H1 (cell line): ENCODE measurements around the gene RAB5A. TPM values are rescaled to one million over a fixed set of nuclear protein-coding genes. Genes with fewer than 3 reads are reported as not detected.

ENCODE experiments used
- CBX8 ChIP-seq: fragments of 300-800, 300-1000 bp; sonication (generic); IDR thresholded peaks from 2 replicates; pipeline ENCODE4 v1.7.1; 2016; ENCODE audit warnings: low read depth, low read length, borderline replicate concordance
- CHD1 ChIP-seq: IDR thresholded peaks from 2 replicates; pipeline ENCODE4 v1.6.1; 2012; ENCODE audit warnings: low read depth, low read length, improper control_type of control experiment
- GTF2F1 ChIP-seq: IDR thresholded peaks from 2 replicates; pipeline ENCODE4 v1.6.1; 2012; ENCODE audit warnings: low read depth, low read length, improper control_type of control experiment, borderline replicate concordance
- RAD21 ChIP-seq, 2 experiments: IDR thresholded peaks in 1 of 2; conservative IDR thresholded peaks in 1 of 2; 2 replicates each; pipeline ENCODE4 v1.6.1; 2011; ENCODE audit warnings: low read depth in 2 of 2, low read length in 2 of 2, improper control_type of control experiment in 1 of 2, inconsistent platforms in 1 of 2, mild to moderate bottlenecking in 1 of 2, moderate library complexity in 1 of 2
- SAP30 ChIP-seq: fragments of 300-600 bp; sonication (generic); IDR thresholded peaks from 2 replicates; pipeline ENCODE4 v1.7.1; 2012; ENCODE audit warnings: low read length, moderate library complexity, mild to moderate bottlenecking, inconsistent platforms; ENCODE audit not compliant: insufficient read depth, insufficient replicate concordance
- polyA plus RNA-seq, 7 experiments: library from polyadenylated mRNA; depleted of rRNA in 3 of 7; stranded (reverse) in 5 of 7; unstranded in 2 of 7; fragments of >200 nt in 5 of 7; fragments of 200-250 nt in 2 of 7; gene quantifications; 1 replicate in 5 of 7; 2 replicates in 1 of 7; 4 replicates in 1 of 7; pipeline versions ENCODE4 v1.2.1 to v1.2.3, GENCODE V29; 2011 to 2013; ENCODE audit warnings: missing spikeins in 2 of 7, mixed read lengths in 2 of 7
- total RNA-seq: library from RNA; stranded (reverse); fragmentation: NEBNext Ultra II Directional; extraction: Animal tissue kit (Norgen Biotek cat#: 25700); gene quantifications from 2 replicates; pipeline ENCODE4 v1.2.1, GENCODE V29; 2021
- TF ChIP-seq, protein P1 (sequence below): IDR thresholded peaks from 2 replicates; pipeline ENCODE4 v1.6.1; 2012; ENCODE audit warnings: low read length, inconsistent platforms
- TF ChIP-seq, protein P2 (sequence below): IDR thresholded peaks from 2 replicates; pipeline ENCODE4 v1.6.1; 2012; ENCODE audit warnings: inconsistent platforms

Gene RAB5A
- total and polyA plus RNA-seq, 2 of the 8 experiments (the other 6 are each of a cell fraction or from before 2014, with no cell fraction given) = 22.4 to 77.7 TPM

DNA sequence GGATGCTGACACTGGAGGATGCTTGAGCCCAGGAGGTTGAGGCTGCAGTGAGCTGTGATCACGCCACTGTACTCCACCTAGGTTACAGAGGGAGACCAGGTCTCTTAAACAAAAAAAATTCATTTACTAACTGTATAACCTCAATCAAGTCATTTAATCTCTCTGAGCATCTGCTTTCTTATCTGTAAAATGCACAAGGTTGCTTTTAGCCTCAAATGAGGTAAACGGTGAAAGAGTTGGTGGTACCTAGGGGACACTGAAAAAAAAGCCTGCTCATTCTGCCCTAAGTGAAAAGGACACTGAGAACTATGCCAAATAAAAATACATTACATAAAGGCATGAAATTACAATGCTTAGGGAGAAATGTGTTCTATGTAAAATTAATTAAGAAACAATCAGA is 61.7 kb downstream of the RAB5A start (continued):
- no peak for TF ChIP-seq CBX8
- TF ChIP-seq, protein P1, sequence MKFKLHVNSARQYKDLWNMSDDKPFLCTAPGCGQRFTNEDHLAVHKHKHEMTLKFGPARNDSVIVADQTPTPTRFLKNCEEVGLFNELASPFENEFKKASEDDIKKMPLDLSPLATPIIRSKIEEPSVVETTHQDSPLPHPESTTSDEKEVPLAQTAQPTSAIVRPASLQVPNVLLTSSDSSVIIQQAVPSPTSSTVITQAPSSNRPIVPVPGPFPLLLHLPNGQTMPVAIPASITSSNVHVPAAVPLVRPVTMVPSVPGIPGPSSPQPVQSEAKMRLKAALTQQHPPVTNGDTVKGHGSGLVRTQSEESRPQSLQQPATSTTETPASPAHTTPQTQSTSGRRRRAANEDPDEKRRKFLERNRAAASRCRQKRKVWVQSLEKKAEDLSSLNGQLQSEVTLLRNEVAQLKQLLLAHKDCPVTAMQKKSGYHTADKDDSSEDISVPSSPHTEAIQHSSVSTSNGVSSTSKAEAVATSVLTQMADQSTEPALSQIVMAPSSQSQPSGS = no peak
- TF ChIP-seq, protein P2, sequence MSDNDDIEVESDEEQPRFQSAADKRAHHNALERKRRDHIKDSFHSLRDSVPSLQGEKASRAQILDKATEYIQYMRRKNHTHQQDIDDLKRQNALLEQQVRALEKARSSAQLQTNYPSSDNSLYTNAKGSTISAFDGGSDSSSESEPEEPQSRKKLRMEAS = no peak
- no peak for TF ChIP-seq RAD21 (IDR thresholded peaks at IDR 0.05 in 1 of 2, conservative IDR thresholded peaks at IDR 0.05 in 1 of 2; ENCODE audit: low read depth in 2 of 2, low read length in 2 of 2)
- TF ChIP-seq CHD1 = no peak
- TF ChIP-seq SAP30 = no peak
- no peak for TF ChIP-seq GTF2F1
